SK-N-SH (cell line): Measurements from ENCODE around the gene GK. TPM values are rescaled to one million over a fixed set of nuclear protein-coding genes. Genes with fewer than 3 reads are reported as not detected.

Experiments
- CTCF ChIA-PET: fragments of 300-600, 350-600 bp; formaldehyde crosslinking; extraction: SDS; loops from one replicate; lab custom pipeline; 2021; lab: Yijun Ruan, JAX
- POLR2A ChIA-PET: fragments of 350-600 bp; sonication (Branson Sonifier 250); formaldehyde crosslinking; extraction: SDS; loops from one replicate; lab custom pipeline; 2020; ENCODE audit warnings: antibody characterized with exemption, inconsistent platforms; lab: Yijun Ruan, JAX
- DNase-seq: peaks from one replicate; pipeline ENCODE4 v3.0.0; 2012
- H2AFZ ChIP-seq: fragments of 200-600 bp; sonication (generic); 2 replicates; pipeline ENCODE4 v1.8.1; 2016; ENCODE audit warnings: antibody characterized with exemption, mild to moderate bottlenecking, low read depth
- H3F3A ChIP-seq: fragments of 200-600 bp; sonication (generic); replicated peaks from 2 replicates; pipeline ENCODE3; 2016; ENCODE audit warnings: antibody characterized with exemption, mild to moderate bottlenecking; ENCODE audit not compliant: insufficient read depth
- H3K27ac ChIP-seq, 2 experiments: fragments of 200-500 bp in 1 of 2; fragments of 200-600 bp in 1 of 2; sonication (Bioruptor generic) in 1 of 2; sonication (generic), shearing (Covaris generic) in 1 of 2; 2 replicates each; pipeline versions ENCODE4 v1.5.1 to v1.6.1; 2014 to 2016; ENCODE audit warnings: low read depth in 2 of 2, inconsistent platforms in 1 of 2, low read length in 1 of 2, mild to moderate bottlenecking in 1 of 2, mixed read lengths in 1 of 2
- H3K27me3 ChIP-seq: fragments of 200-600 bp; sonication (generic), shearing (Covaris generic); 2 replicates; pipeline ENCODE4 v1.6.1; 2016; ENCODE audit warnings: mixed run types; ENCODE audit not compliant: insufficient read depth
- H3K36me3 ChIP-seq, 2 experiments: fragments of 200-500 bp in 1 of 2; fragments of 200-600 bp in 1 of 2; sonication (Bioruptor generic) in 1 of 2; sonication (generic) in 1 of 2; replicated peaks in 1 of 2; 2 replicates each; pipeline versions ENCODE3 to v1.5.1; 2014 to 2016; ENCODE audit warnings: low read length in 1 of 2, mild to moderate bottlenecking in 1 of 2; ENCODE audit not compliant: insufficient read depth in 2 of 2, control insufficient read depth in 1 of 2
- H3K4me1 ChIP-seq, 2 experiments: fragments of 200-500 bp in 1 of 2; fragments of 200-600 bp in 1 of 2; sonication (Bioruptor generic) in 1 of 2; sonication (generic), shearing (Covaris generic) in 1 of 2; 2 replicates each; pipeline versions ENCODE4 v1.5.1 to v1.6.1; 2014 to 2016; ENCODE audit warnings: low read depth in 1 of 2, low read length in 1 of 2, mixed run types in 1 of 2; ENCODE audit not compliant: insufficient read depth in 2 of 2, control insufficient read depth in 1 of 2
- H3K4me2 ChIP-seq: fragments of 200-600 bp; sonication (generic), shearing (Covaris generic); 2 replicates; pipeline ENCODE4 v1.6.1; 2017; ENCODE audit warnings: mixed run types
- H3K4me3 ChIP-seq, 2 experiments: fragments of 200-500 bp in 1 of 2; fragments of 200-600 bp in 1 of 2; sonication (Bioruptor generic) in 1 of 2; sonication (generic), shearing (Covaris generic) in 1 of 2; 2 replicates each; pipeline versions ENCODE4 v1.5.1 to v1.8.1; 2014 to 2016; ENCODE audit warnings: low read depth in 2 of 2, inconsistent platforms in 1 of 2, low read length in 1 of 2, mild to moderate bottlenecking in 1 of 2, mixed read lengths in 1 of 2, moderate library complexity in 1 of 2
- H3K79me2 ChIP-seq: fragments of 200-600 bp; sonication (generic); 2 replicates; pipeline ENCODE4 v1.8.1; 2017; ENCODE audit warnings: mild to moderate bottlenecking; ENCODE audit not compliant: insufficient read depth
- H3K9ac ChIP-seq: fragments of 200-600 bp; sonication (generic); 2 replicates; pipeline ENCODE4 v1.6.1; 2017; ENCODE audit warnings: mixed run types
- H3K9me2 ChIP-seq: fragments of 200-600 bp; sonication (generic); 2 replicates; pipeline ENCODE4 v1.6.1; 2017; ENCODE audit warnings: mixed run types
- H3K9me3 ChIP-seq: fragments of 200-600 bp; sonication (generic); 2 replicates; pipeline ENCODE4 v1.6.1; 2017; ENCODE audit warnings: mixed run types, mild to moderate bottlenecking, moderate library complexity
- H4K20me1 ChIP-seq: fragments of 200-600 bp; sonication (generic); 2 replicates; pipeline ENCODE4 v1.6.1; 2017; ENCODE audit warnings: mild to moderate bottlenecking, mixed run types; ENCODE audit not compliant: insufficient read depth
- EZH2phosphoT487 ChIP-seq: fragments of 200-600 bp; sonication (generic); IDR thresholded peaks from 2 replicates; pipeline ENCODE4 v1.6.1; 2017; ENCODE audit warnings: low read depth, mixed run types, mild to moderate bottlenecking, antibody characterized with exemption, moderate library complexity, borderline replicate concordance
- FOXM1 ChIP-seq: IDR thresholded peaks from 2 replicates; pipeline ENCODE4 v1.4.0; 2012; ENCODE audit warnings: low read depth, mild to moderate bottlenecking
- MAX ChIP-seq: IDR thresholded peaks from 2 replicates; pipeline ENCODE4 v1.4.0; 2012; ENCODE audit warnings: low read depth
- RFX5 ChIP-seq: IDR thresholded peaks from 2 replicates; pipeline ENCODE4 v1.6.1; 2012; ENCODE audit warnings: mild to moderate bottlenecking, improper control_type of control experiment, low read length
- SIN3A ChIP-seq: IDR thresholded peaks from 2 replicates; pipeline ENCODE4 v1.6.1; 2012; ENCODE audit warnings: low read depth, mild to moderate bottlenecking, low read length, moderate library complexity, borderline replicate concordance
- SMC3 ChIP-seq: IDR thresholded peaks from 2 replicates; pipeline ENCODE4 v1.6.1; 2012; ENCODE audit warnings: low read depth, low read length, improper control_type of control experiment
- TEAD4 ChIP-seq: IDR thresholded peaks from 2 replicates; pipeline ENCODE4 v1.4.0; 2012; ENCODE audit warnings: mild to moderate bottlenecking, borderline replicate concordance; ENCODE audit not compliant: insufficient read depth
- USF1 ChIP-seq: IDR thresholded peaks from 2 replicates; pipeline ENCODE4 v1.4.0; 2012; ENCODE audit warnings: low read depth, borderline replicate concordance
- WGBS: methylation state at CpG from one replicate; pipeline ENCODE4 v1.1.6; 2017; ENCODE audit warnings: low lambda C conversion rate; 5-methylcytosine and 5-hydroxymethylcytosine counted together
- polyA plus RNA-seq, 3 experiments: library from polyadenylated mRNA; depleted of rRNA; stranded (reverse); fragments of >200 nt; gene quantifications; 2 replicates each; pipeline ENCODE4 v1.2.3, GENCODE V29; 2012

The GK gene
- polyA plus RNA-seq, 1 of the 3 experiments (the other 2 are of a cell fraction): 2.2 TPM

GRCh38 chrX:30655991-30656390, 2.8 kb downstream of the GK start:
- H3K27me3 ChIP-seq: no peaks in the 10 kb centered on the region
- no peaks in the 10 kb centered on the region for H3F3A ChIP-seq
- H3K9me2 ChIP-seq: no peaks in the 10 kb centered on the region; the same call in 1 of the 2 replicates
- H3K4me3 ChIP-seq: no peak overlapping the region
- no peak for DNase-seq
- 43% methylated on average over 3 of the region's 3 CpGs for WGBS
- H3K9me3 ChIP-seq: no peaks in the 10 kb centered on the region
- H3K4me2 ChIP-seq: no peak overlapping the region
- no peaks in the 10 kb centered on the region for H3K36me3 ChIP-seq
- TF ChIP-seq EZH2phosphoT487: no peak
- H3K9ac ChIP-seq: no peak overlapping the region
- no peak overlapping the region for H3K27ac ChIP-seq
- CTCF ChIA-PET: interaction anchor here (1.4 kb wide), 1 partner anchor 21 kb away, joined by 4 read pairs; no protein-coding TSS in a partner anchor
- no peaks in the 10 kb centered on the region; a peak in 1 of 4 replicates for H3K4me1 ChIP-seq
- POLR2A ChIA-PET: no interaction called here
- no peak overlapping the region for H2AFZ ChIP-seq
- H3K79me2 ChIP-seq: no peaks in the 10 kb centered on the region
- no peaks in the 10 kb centered on the region for H4K20me1 ChIP-seq

GRCh38 chrX:30657196-30658161, 4.3 kb downstream of the GK start:
- Histone ChIP-seq H3K27ac (no peak overlapping the region), H3K79me2 (no peaks in the 10 kb centered on the region), H3K4me1 (peaks cover 0 to 4% of the 10 kb centered on the region in 2 experiments; a peak in 1 of 4 replicates), H3K4me2 (no peak overlapping the region), H4K20me1 (no peaks in the 10 kb centered on the region), H3F3A (no peaks in the 10 kb centered on the region), H3K9me2 (no peaks in the 10 kb centered on the region; the same call in 1 of the 2 replicates), H3K4me3 (no peak overlapping the region), H3K9ac (no peak overlapping the region), H2AFZ (no peak overlapping the region), H3K9me3 (no peaks in the 10 kb centered on the region), H3K36me3 (no peaks in the 10 kb centered on the region), H3K27me3 (no peaks in the 10 kb centered on the region)
- ChIA-PET POLR2A (no interaction called here), CTCF (no interaction called here)
- whole genome bisulfite sequencing: 46% methylated on average over 5 of the region's 5 CpGs
- TF ChIP-seq RFX5 (no peak), SIN3A (no peak), MAX (no peak)
- no peak for DNase-seq

- TF ChIP-seq FOXM1: no peak
- no peak for TF ChIP-seq SMC3
- TF ChIP-seq USF1: 0 out of 2 replicates have a peak, but pooled peaks have one; percentile 7
- TF ChIP-seq TEAD4: no peak
- TF ChIP-seq, all 33 proteins: peak for 1
- WGBS: 34% methylated on average over 2 of the region's 2 CpGs
- Histone ChIP-seq H4K20me1 (no peaks in the 10 kb centered on the region), H3K79me2 (no peaks in the 10 kb centered on the region), H3K9me3 (no peaks in the 10 kb centered on the region), H3F3A (no peaks in the 10 kb centered on the region), H3K9ac (no peak overlapping the region), H2AFZ (no peak overlapping the region), H3K27me3 (no peaks in the 10 kb centered on the region), H3K27ac (peak overlapping the region in 1 of 2 experiments; percentile 25; a peak in 1 of 4 replicates), H3K9me2 (no peaks in the 10 kb centered on the region; the same call in 1 of the 2 replicates), H3K36me3 (no peaks in the 10 kb centered on the region), H3K4me2 (no peak overlapping the region), H3K4me3 (no peak overlapping the region), H3K4me1 (peaks cover 0 to 4% of the 10 kb centered on the region in 2 experiments; a peak in 1 of 4 replicates)
- no peak for DNase-seq
- ChIA-PET POLR2A (no interaction called here), CTCF (interaction anchor here (1.9 kb wide), 1 partner anchor 24 kb away, joined by 6 read pairs; no protein-coding TSS in a partner anchor)
Observed at GRCh38 chrX:30659421-30659820, 6.2 kb downstream of the GK start.
